Choroid plexus epithelial cell (primary cell): Measurements from ENCODE around the gene BAD.

Experiments used
- DNase-seq: peaks from one replicate; pipeline ENCODE4 v3.0.0-alpha.2; 2010; ENCODE audit warnings: low read depth
- H3K4me3 ChIP-seq: 2 replicates; pipeline ENCODE4 v1.5.1; 2011; ENCODE audit warnings: low read depth, mild to moderate bottlenecking, control low read depth, low read length, moderate library complexity
- TF ChIP-seq, protein P1 (sequence below): conservative IDR thresholded peaks from 2 replicates; pipeline ENCODE4 v1.5.1; 2011; ENCODE audit warnings: low read depth, mild to moderate bottlenecking, control low read depth, inconsistent platforms, low read length, moderate library complexity

The BAD gene

DNA sequence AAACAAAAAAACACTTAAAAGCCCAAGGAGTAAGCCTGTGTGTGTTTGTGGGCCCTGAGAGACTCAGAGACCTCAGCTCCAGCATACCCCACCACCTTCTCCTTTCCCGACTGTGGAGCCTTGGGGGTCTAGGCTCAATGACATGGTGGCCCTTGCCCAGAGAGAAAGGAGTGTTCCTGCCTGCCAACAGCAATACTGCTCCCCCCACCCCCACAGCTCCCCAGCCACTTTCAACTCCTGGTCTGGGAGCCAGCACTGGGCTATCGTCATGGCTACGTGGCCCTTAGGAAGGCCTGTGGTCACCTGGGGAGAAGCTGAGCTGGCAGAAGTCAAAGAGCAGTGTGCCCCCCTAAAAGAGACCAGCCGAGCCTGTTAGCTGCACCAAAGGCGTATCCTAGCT, 40.4 kb downstream of the BAD start:
- DNase-seq = no peak
- no peak overlapping the region for H3K4me3 ChIP-seq
- TF ChIP-seq, protein P1, sequence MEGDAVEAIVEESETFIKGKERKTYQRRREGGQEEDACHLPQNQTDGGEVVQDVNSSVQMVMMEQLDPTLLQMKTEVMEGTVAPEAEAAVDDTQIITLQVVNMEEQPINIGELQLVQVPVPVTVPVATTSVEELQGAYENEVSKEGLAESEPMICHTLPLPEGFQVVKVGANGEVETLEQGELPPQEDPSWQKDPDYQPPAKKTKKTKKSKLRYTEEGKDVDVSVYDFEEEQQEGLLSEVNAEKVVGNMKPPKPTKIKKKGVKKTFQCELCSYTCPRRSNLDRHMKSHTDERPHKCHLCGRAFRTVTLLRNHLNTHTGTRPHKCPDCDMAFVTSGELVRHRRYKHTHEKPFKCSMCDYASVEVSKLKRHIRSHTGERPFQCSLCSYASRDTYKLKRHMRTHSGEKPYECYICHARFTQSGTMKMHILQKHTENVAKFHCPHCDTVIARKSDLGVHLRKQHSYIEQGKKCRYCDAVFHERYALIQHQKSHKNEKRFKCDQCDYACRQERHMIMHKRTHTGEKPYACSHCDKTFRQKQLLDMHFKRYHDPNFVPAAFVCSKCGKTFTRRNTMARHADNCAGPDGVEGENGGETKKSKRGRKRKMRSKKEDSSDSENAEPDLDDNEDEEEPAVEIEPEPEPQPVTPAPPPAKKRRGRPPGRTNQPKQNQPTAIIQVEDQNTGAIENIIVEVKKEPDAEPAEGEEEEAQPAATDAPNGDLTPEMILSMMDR = no peak

DNA sequence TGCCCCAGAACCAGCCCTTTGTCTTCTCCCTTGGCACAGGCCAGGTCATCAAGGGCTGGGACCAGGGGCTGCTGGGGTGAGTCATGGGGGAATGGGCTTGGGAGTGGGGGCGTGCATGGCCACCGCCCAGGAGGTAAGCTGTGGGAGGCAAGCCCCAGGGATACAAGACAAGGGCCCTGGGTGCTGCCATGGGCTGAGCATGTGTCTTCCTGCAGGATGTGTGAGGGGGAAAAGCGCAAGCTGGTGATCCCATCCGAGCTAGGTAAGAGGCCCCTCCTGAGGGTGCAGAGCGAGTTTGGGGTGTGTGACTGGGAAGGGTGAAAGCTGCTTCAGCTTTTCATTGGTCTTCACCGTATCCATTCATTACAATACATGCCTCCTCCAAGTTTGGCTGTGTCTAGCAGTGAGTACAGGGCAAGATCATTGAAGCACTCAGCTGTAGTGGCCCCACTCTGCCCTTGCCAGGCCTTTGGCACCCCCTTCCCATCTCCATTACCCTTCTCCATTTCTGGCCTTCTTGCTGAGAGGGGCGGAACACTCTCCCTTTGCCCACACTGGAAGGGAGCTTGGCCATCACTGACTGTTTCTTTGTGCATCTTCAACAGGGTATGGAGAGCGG, 41.1 kb downstream of the BAD start:
- no peak for DNase-seq
- TF ChIP-seq, protein P1 = no peak
- no peak overlapping the region for H3K4me3 ChIP-seq

DNA sequence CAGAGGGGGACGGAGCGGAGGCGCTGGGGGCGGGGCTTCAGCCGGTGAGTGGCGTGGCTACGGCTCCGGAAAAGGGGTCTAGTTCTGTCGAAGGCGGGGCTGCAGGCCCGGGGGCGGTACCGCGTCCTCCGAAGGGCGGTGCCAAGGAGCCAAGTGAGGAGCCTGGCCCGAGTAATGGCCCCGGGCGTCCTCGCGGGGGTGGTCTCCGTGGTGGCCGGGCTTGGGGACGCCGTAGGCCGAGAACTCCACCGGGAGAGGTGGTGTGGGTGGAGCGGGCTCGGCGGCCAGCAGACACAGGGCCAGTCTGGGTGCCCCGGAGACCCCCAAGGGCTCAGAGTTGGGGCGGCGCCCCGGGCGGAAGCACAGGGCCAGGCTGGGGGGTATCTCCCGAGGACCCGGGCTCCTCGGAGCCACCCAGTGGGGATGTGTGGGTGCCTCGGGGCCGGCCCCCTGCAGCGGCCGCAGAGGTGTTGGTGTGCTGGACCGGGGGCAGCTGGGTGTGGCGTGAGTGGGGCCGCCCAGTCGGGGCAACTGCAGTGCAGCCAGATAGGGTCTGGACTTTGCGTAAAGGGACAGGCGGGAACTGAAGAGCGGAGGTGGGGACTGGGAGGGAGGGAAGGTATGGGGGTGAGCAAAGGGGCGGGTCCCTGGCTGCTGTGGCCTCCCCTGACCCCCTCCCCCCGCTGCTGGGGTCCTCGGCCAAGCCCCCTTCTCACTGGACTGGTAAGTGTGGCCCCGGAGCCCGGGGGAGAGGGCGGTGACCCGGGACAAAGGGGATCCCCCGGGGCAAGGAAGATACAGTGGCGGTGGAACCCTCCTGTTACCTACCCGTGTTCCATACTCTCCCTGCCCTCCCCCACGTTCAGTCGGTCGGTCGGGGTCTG, 42.7 kb downstream of the BAD start:
- H3K4me3 ChIP-seq = peak overlapping the region; percentile 91
- no peak for DNase-seq
- TF ChIP-seq, protein P1 = no peak

DNA sequence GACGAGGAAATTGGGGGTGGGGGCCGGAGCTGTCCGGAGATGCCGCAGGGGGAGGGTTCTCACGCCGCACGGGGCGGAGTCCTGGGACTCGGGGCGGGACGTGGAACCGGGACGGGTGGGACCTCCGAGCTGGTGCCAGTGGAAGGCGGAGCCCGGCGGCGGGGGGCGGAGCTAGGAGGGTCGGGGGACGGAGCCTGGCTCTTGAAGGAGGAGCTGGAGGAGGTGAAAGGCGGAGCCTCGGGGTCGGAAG, 43.3 kb downstream of the BAD start:
- peak overlapping the region; percentile 91 for H3K4me3 ChIP-seq
- TF ChIP-seq, protein P1 = no peak
- peak; percentile 100 for DNase-seq

DNA sequence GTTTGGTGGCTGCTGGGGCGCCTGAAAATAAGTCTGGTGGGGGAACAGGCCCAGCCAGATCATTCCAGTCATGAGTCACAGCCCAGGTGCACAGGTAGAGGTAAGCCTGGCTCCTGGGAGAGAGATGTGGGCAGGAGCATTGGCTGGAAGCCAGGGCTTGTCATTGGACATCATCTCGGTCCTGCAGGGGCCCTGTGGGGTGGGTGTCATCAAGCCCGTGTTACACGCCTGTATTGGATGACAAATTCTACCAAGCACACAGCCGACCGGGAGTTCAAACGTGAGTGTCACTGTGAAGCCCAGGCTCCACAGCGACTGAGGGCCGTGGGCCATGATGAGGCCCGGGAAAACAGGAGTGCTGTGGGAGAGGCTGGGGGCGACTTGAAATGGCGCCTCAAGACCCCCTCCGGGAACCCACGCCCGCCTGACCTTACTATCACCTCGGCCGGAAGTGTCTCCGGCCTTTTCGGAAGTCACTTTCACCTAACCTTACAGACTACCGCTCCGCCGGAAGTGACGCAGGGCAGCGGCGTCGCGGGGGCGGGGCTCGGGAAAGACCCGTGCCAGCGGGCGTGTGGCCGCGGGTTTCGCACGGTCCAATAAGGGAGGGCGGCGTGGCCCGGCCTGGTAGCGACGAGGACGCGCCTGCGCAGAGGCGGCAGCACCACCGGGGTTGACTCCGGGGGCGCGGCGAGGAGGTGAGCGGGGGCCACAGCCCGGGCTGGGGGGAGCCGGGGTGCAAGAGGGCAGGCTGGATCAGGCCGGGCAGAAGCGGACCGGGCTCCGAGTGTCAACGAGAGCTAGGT, 43.8 kb downstream of the BAD start, which contains the start of gene FKBP2:
Gene FKBP2, plus strand, starts transcription at position 661 of the 806 bp plus-strand sequence. CDS start 1,293 bp downstream, outside the sequence.
- TF ChIP-seq, protein P1 = no peak
- DNase-seq = peak; percentile 98
- H3K4me3 ChIP-seq = peak within 1 kb of the TSS; percentile 91

DNA sequence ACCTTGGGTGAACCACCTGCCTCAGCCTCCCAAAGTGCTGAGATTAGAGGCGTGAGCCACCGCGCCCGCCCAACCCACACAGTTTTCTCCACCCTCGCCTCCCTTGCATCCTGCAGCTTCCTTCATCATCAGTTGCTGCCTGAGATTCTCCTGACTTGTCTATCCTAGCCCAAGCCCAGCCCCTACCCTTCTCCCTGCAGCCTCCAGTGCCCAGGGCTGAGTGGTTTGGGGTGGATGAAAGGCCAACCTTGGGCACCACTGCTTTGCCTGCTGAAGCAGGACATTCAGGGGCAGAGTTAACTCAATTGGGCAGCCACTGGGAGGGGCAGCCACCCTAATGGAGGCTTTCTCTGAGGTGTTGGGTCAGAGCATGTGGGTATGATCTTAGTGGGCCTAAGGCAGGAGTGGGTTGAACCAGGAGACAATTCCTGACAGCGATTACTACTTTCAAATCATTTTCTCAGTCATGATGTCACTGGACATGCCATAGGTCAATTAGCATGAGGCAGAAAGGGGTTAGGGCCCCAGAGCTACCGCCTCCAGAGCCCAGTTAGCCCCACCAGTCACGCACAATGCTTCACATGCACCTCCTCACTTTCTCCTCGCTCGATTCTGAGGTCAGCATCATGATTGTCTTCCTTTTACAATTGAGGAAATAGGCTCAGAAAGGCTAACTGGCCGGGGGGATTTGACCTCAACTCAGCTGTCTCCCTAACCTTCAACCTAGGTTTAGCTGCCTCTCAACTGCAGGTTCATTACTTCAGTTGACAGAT, 44.6 kb downstream of the BAD start:
- DNase-seq = no peak
- H3K4me3 ChIP-seq = peak overlapping the region; percentile 84

More for the DNA sequence above, 44.6 kb downstream of the BAD start:
- TF ChIP-seq, protein P1 = no peak
